MV-4-11 (cell line): Measurements from ENCODE around the gene PDCD2.
"Not testable (repeated sequence)": the region's sequence is repeated elsewhere in the genome, so short reads cannot be mapped to it uniquely, and the experiment has no call there.

ENCODE experiments used
- DNase-seq: peaks from one replicate; lab custom pipeline; 2025; lab: John Stamatoyannopoulos, UW

PDCD2 gene

GRCh38 chr6:170552765-170553533, 31.5 kb downstream of the PDCD2 start, which contains the start of gene PSMB1:
Gene PSMB1 (minus strand): TSS chr6:170553307. CDS start chr6:170553242, 65 bp downstream.
- DNase-seq: peak; percentile 87

- DNase-seq: no peak
These were observed 39.0 kb downstream of the PDCD2 start for GRCh38 chr6:170545405-170545804.

- no peak for DNase-seq
These were observed 42.3 kb downstream of the PDCD2 start for GRCh38 chr6:170542031-170542719.

- no peak for DNase-seq
These were observed 47.1 kb downstream of the PDCD2 start for GRCh38 chr6:170537329-170537728.

GRCh38 chr6:170536671-170537070, 47.8 kb downstream of the PDCD2 start:
- no peak for DNase-seq

GRCh38 chr6:170535004-170535403, 49.4 kb downstream of the PDCD2 start:
- no peak for DNase-seq

- DNase-seq: no peak
These were observed 50.6 kb downstream of the PDCD2 start for GRCh38 chr6:170533792-170534191.

- no peak for DNase-seq
These were observed 51.5 kb downstream of the PDCD2 start for GRCh38 chr6:170532867-170533488.

GRCh38 chr6:170529839-170530469, 54.5 kb downstream of the PDCD2 start:
- DNase-seq: peak; percentile 44

GRCh38 chr6:170527995-170528394, 56.4 kb downstream of the PDCD2 start:
- not testable (repeated sequence) for DNase-seq

GRCh38 chr6:170525795-170526194, 58.6 kb downstream of the PDCD2 start:
- no peak for DNase-seq
